Spleen (tissue), 11 donors: ENCODE data around the gene XPO4. TPM values are rescaled to one million over a fixed set of nuclear protein-coding genes. Genes with fewer than 3 reads are reported as not detected.

Experiments
- DNase-seq: peaks from one replicate; pipeline ENCODE4 v3.0.0-alpha.2; 2020
- H3K27ac ChIP-seq, 8 donors: fragments of 200-600 bp; sonication (generic) in 7 of 8; 1 replicate in 4 of 8; 2 replicates in 4 of 8; pipeline versions ENCODE4 v1.5.0 to v1.8.0; 2016 to 2021; ENCODE audit warnings: inconsistent platforms in 4 of 8, mild to moderate bottlenecking in 4 of 8, moderate library complexity in 1 of 8
- H3K27me3 ChIP-seq, 7 donors: fragments of 200-600 bp; sonication (generic) in 6 of 7; replicated peaks in 1 of 7; 1 replicate in 4 of 7; 2 replicates in 3 of 7; pipeline versions ENCODE4 v1.5.0 to v1.8.0; 2016 to 2021; ENCODE audit warnings: inconsistent platforms in 3 of 7, mild to moderate bottlenecking in 1 of 7
- H3K36me3 ChIP-seq, 6 donors: fragments of 200-600 bp; sonication (generic) in 5 of 6; 1 replicate in 4 of 6; 2 replicates in 2 of 6; pipeline versions ENCODE4 v1.5.0 to v1.8.0; 2016 to 2021; ENCODE audit warnings: inconsistent platforms in 2 of 6
- H3K4me1 ChIP-seq, 6 donors: fragments of 200-600 bp; sonication (generic) in 5 of 6; 1 replicate in 3 of 6; 2 replicates in 3 of 6; pipeline versions ENCODE4 v1.5.0 to v1.8.0; 2016 to 2021; ENCODE audit warnings: inconsistent platforms in 3 of 6
- H3K4me3 ChIP-seq, 8 donors: fragments of 200-600 bp; sonication (generic) in 7 of 8; 1 replicate in 4 of 8; 2 replicates in 4 of 8; pipeline versions ENCODE4 v1.5.0 to v1.8.0; 2016 to 2021; ENCODE audit warnings: inconsistent platforms in 4 of 8, mild to moderate bottlenecking in 4 of 8, moderate library complexity in 2 of 8
- H3K9me3 ChIP-seq, 8 donors: fragments of 200-600 bp; sonication (generic) in 7 of 8; 1 replicate in 4 of 8; 2 replicates in 4 of 8; pipeline versions ENCODE4 v1.5.0 to v1.8.0; 2016 to 2021; ENCODE audit warnings: inconsistent platforms in 4 of 8
- CTCF ChIP-seq, 11 experiments: fragments of 200-600 bp in 7 of 11; fragments of 450-650 bp in 4 of 11; sonication (generic) in 4 of 11; IDR thresholded peaks in 8 of 11; conservative IDR thresholded peaks in 3 of 11; 1 replicate in 7 of 11; 2 replicates in 4 of 11; pipeline versions ENCODE4 v1.4.0 to v1.8.0; 2016 to 2021; ENCODE audit warnings: antibody characterized with exemption in 11 of 11, inconsistent platforms in 4 of 11, mild to moderate bottlenecking in 1 of 11
- POLR2A ChIP-seq, 3 donors: fragments of 450-650 bp; IDR thresholded peaks; one replicate each; pipeline ENCODE4 v1.5.1; 2017; ENCODE audit warnings: antibody characterized with exemption in 3 of 3, mild to moderate bottlenecking in 1 of 3
- POLR2AphosphoS5 ChIP-seq, 3 donors: sonication (generic); formaldehyde crosslinking; IDR thresholded peaks; one replicate each; pipeline ENCODE4 v1.5.1; 2017; ENCODE audit warnings: antibody characterized with exemption in 3 of 3
- WGBS, 5 donors: extraction: QIAGEN DNeasy Blood & Tissue Kit in 3 of 5; methylation state at CpG; one replicate each; pipeline versions ENCODE4 v1.1.5 to v1.1.7; 2013 to 2018; 5-methylcytosine and 5-hydroxymethylcytosine counted together
- intact Hi-C: fragments of 100-400 bp; cut with DNase I; formaldehyde crosslinking; loops from one replicate; pipeline ENCODE4 v1.15.0; 2023; ENCODE audit warnings: low total_unique reads
- polyA plus RNA-seq, 3 donors: library from polyadenylated mRNA; stranded (reverse); fragments of 200-250 nt; gene quantifications; one replicate each; pipeline ENCODE4 v1.2.1, GENCODE V29; 2013
- total RNA-seq, 7 donors: library from RNA; depleted of rRNA in 3 of 7; stranded (reverse); fragments of >200 nt in 3 of 7; fragmentation: NEBNext Ultra II Directional in 4 of 7; extraction: Animal tissue kit (Norgen Biotek cat#: 25700) in 4 of 7; gene quantifications; one replicate each; pipeline versions ENCODE4 v1.1.0 to v1.2.1, GENCODE V29; 2016 to 2021
- donor health status: healthy with polysubstance abuse.
- donor health status: DM: no; HTN: no; CAD: no; lungs with moderate emphysema.
- donor health status: DM: no; HTN: no; CAD: no.
- donor health status: Bipolar disorder and iron deficiency.
- donor health status: healthy.
- donor health status: DM: no; HTN: no; CAD: no.
- donor health status: DM: yes; HTN: yes; CAD: no.

The XPO4 gene
- total and polyA plus RNA-seq, 10 donors: 3.1 to 23.1 (median 17.5) TPM

- Histone ChIP-seq H3K27ac (no peak overlapping the region), H3K9me3 (no peaks in the 10 kb centered on the region), H3K4me1 (peaks cover 0 to 11% (median 2%) of the 10 kb centered on the region in 6 donors), H3K4me3 (no peak overlapping the region), H3K27me3 (no peaks in the 10 kb centered on the region), H3K36me3 (peaks cover 0 to 55% (median 7%) of the 10 kb centered on the region in 6 donors)
- intact Hi-C loops: no loop called here
- TF ChIP-seq POLR2AphosphoS5 (IDR thresholded peaks at IDR 0.05): peak in 1 of 3 donors; percentile 34
- TF ChIP-seq POLR2A (IDR thresholded peaks at IDR 0.05): no peak
- TF ChIP-seq CTCF (IDR thresholded peaks at IDR 0.05 in 8 of 11, conservative IDR thresholded peaks at IDR 0.05 in 3 of 11): no peak
- DNase-seq: no peak
- WGBS, 5 donors: 48 to 85% (median 76%) methylated on average over 5 of the region's 5 CpGs
Observed at GRCh38 chr13:20814224-20814910, 88.2 kb downstream of the XPO4 start.

GRCh38 chr13:20812890-20813289 lies 89.7 kb downstream of the XPO4 start:
- no peak for DNase-seq
- 91 to 98% (median 93%) methylated on average over 7 of the region's 7 CpGs for WGBS, 5 donors
- Histone ChIP-seq H3K4me1 (peaks cover 0 to 11% (median 2%) of the 10 kb centered on the region in 6 donors), H3K36me3 (peaks cover 2 to 56% (median 21%) of the 10 kb centered on the region in 6 donors), H3K27ac (no peak overlapping the region), H3K9me3 (no peaks in the 10 kb centered on the region), H3K4me3 (no peak overlapping the region), H3K27me3 (no peaks in the 10 kb centered on the region)
- TF ChIP-seq POLR2AphosphoS5 (IDR thresholded peaks at IDR 0.05) (no peak), CTCF (IDR thresholded peaks at IDR 0.05 in 8 of 11, conservative IDR thresholded peaks at IDR 0.05 in 3 of 11) (no peak), POLR2A (IDR thresholded peaks at IDR 0.05) (no peak)
- intact Hi-C loops: no loop called here

GRCh38 chr13:20810808-20811207 lies 91.7 kb downstream of the XPO4 start:
- Histone ChIP-seq H3K27me3 (no peaks in the 10 kb centered on the region), H3K4me1 (peaks cover 0 to 11% (median 2%) of the 10 kb centered on the region in 6 donors), H3K9me3 (no peaks in the 10 kb centered on the region), H3K36me3 (peaks cover 2 to 66% (median 36%) of the 10 kb centered on the region in 6 donors), H3K27ac (no peak overlapping the region), H3K4me3 (no peak overlapping the region)
- intact Hi-C loops: no loop called here
- 91 to 99% (median 96%) methylated on average over 2 of the region's 2 CpGs for WGBS, 5 donors
- DNase-seq: no peak
- no peak for TF ChIP-seq CTCF (IDR thresholded peaks at IDR 0.05 in 8 of 11, conservative IDR thresholded peaks at IDR 0.05 in 3 of 11)
- TF ChIP-seq POLR2A (IDR thresholded peaks at IDR 0.05): no peak
- TF ChIP-seq POLR2AphosphoS5 (IDR thresholded peaks at IDR 0.05): no peak

- Histone ChIP-seq H3K9me3 (no peaks in the 10 kb centered on the region), H3K36me3 (peaks cover 2 to 78% (median 36%) of the 10 kb centered on the region in 6 donors), H3K4me1 (peaks cover 0 to 4% (median 0%) of the 10 kb centered on the region in 6 donors), H3K4me3 (no peak overlapping the region), H3K27ac (no peak overlapping the region), H3K27me3 (no peaks in the 10 kb centered on the region)
- no peak for TF ChIP-seq CTCF (IDR thresholded peaks at IDR 0.05 in 8 of 11, conservative IDR thresholded peaks at IDR 0.05 in 3 of 11)
- TF ChIP-seq POLR2AphosphoS5 (IDR thresholded peaks at IDR 0.05): no peak
- no peak for TF ChIP-seq POLR2A (IDR thresholded peaks at IDR 0.05)
- DNase-seq: no peak
- WGBS, 5 donors: 93 to 96% (median 95%) methylated on average over 4 of the region's 4 CpGs
- intact Hi-C loops: no loop called here
Observed at GRCh38 chr13:20808874-20809273, 93.7 kb downstream of the XPO4 start.
